K562 (cell line): Measurements from ENCODE around the gene AKAP13. TPM values are rescaled to one million over a fixed set of nuclear protein-coding genes. Genes with fewer than 3 reads are reported as not detected.

ENCODE experiments used
- ATAC-seq: fragments of 200-7000 bp; cut with Tn5 transposase; 3 replicates; pipeline ENCODE4 v1.9.1; 2020; ENCODE audit warnings: moderate library complexity
- BruUV-seq: library from RNA; stranded (reverse); fragments of 400-500 nt; replicated peaks from 2 replicates; lab custom pipeline; 2021; lab: Mats Ljungman, UMichigan
- CTCF ChIA-PET: fragments of 300-600 bp; formaldehyde crosslinking; extraction: SDS; loops from one replicate; lab custom pipeline; 2021; ENCODE audit warnings: low intra/inter-chr PET ratio; lab: Yijun Ruan, JAX
- POLR2A ChIA-PET: fragments of 300-600, 350-650 bp; sonication (Branson Sonifier 250); formaldehyde crosslinking; extraction: SDS; loops from one replicate; lab custom pipeline; 2021; ENCODE audit warnings: antibody characterized with exemption, inconsistent platforms; lab: Yijun Ruan, JAX
- DNase-seq, 4 experiments: peaks; one replicate each; pipeline versions ENCODE4 v3.0.0 to v3.0.0-alpha.2; 2011 to 2018; ENCODE audit warnings: low spot score in 3 of 4, mixed read lengths in 3 of 4; ENCODE audit errors: extremely low read depth in 1 of 4
- FAIRE-seq: peaks from 2 replicates; lab custom pipeline; 2011; peaks lifted over from hg19 to GRCh38; lab: Jason Lieb, UNC
- H2AFZ ChIP-seq: 2 replicates; pipeline ENCODE4 v1.6.0; 2011; ENCODE audit warnings: low read depth, low read length, control low read depth, inconsistent platforms
- H3K27ac ChIP-seq: fragments of 200-600 bp; 3 replicates; pipeline ENCODE4 v1.8.0; 2011; ENCODE audit warnings: low read depth, mild to moderate bottlenecking, control low read depth, inconsistent platforms, low read length, moderate library complexity, mixed read lengths; ENCODE audit errors: extremely low read depth
- H3K27me3 ChIP-seq, 2 experiments: fragments of 300-600 bp in 1 of 2; 2 replicates in 1 of 2; 3 replicates in 1 of 2; pipeline versions ENCODE4 v1.6.0 to v1.8.0; 2011; ENCODE audit warnings: inconsistent platforms in 2 of 2, low read length in 2 of 2, mild to moderate bottlenecking in 1 of 2, mixed read lengths in 1 of 2, moderate library complexity in 1 of 2; ENCODE audit not compliant: control insufficient read depth in 2 of 2, insufficient read depth in 2 of 2
- H3K36me3 ChIP-seq: fragments of 300-600 bp; 3 replicates; pipeline ENCODE4 v1.8.0; 2011; ENCODE audit warnings: mild to moderate bottlenecking, low read length, inconsistent platforms; ENCODE audit not compliant: control insufficient read depth, insufficient read depth
- H3K4me1 ChIP-seq, 2 experiments: fragments of 200-600 bp in 1 of 2; replicated peaks in 1 of 2; 2 replicates in 1 of 2; 3 replicates in 1 of 2; pipeline versions ENCODE4 v1.5.1 to v1.8.0; 2011; ENCODE audit warnings: inconsistent platforms in 2 of 2, low read length in 2 of 2, mild to moderate bottlenecking in 1 of 2, mixed read lengths in 1 of 2, moderate library complexity in 1 of 2; ENCODE audit not compliant: control insufficient read depth in 2 of 2, insufficient read depth in 2 of 2
- H3K4me2 ChIP-seq: 2 replicates; pipeline ENCODE4 v1.6.1; 2011; ENCODE audit warnings: low read length, control low read depth, inconsistent platforms, mixed read lengths; ENCODE audit not compliant: insufficient read depth
- H3K4me3 ChIP-seq: fragments of 200-600 bp; sonication (generic), shearing (Covaris generic); 2 replicates; pipeline ENCODE4 v1.5.1; 2016; ENCODE audit warnings: control low read depth, inconsistent platforms
- H3K79me2 ChIP-seq: fragments of 200-600 bp; 3 replicates; pipeline ENCODE4 v1.8.0; 2011; ENCODE audit warnings: low read length, inconsistent platforms; ENCODE audit not compliant: control insufficient read depth, insufficient read depth
- H3K9ac ChIP-seq, 2 experiments: 2 replicates each; pipeline versions ENCODE4 v1.6.0 to v1.6.1; 2011; ENCODE audit warnings: low read depth in 2 of 2, low read length in 2 of 2, control low read depth in 1 of 2, inconsistent platforms in 1 of 2, mild to moderate bottlenecking in 1 of 2, mixed read lengths in 1 of 2; ENCODE audit not compliant: insufficient read depth in 1 of 2
- H3K9me1 ChIP-seq: one replicate; pipeline ENCODE4 v1.6.0; 2011; ENCODE audit warnings: inconsistent platforms, mild to moderate bottlenecking, low read length, moderate library complexity; ENCODE audit not compliant: control insufficient read depth, insufficient read depth
- H3K9me3 ChIP-seq: replicated peaks from 2 replicates; pipeline ENCODE4 v1.5.1; 2011; ENCODE audit warnings: low read depth, low read length, inconsistent platforms; ENCODE audit not compliant: control insufficient read depth, insufficient read depth
- H4K20me1 ChIP-seq: replicated peaks from 2 replicates; pipeline ENCODE4 v1.6.1; 2011; ENCODE audit warnings: low read length, inconsistent platforms, mixed read lengths; ENCODE audit not compliant: control insufficient read depth, insufficient read depth
- BACH1 ChIP-seq: fragments of 200-800 bp; sonication (Bioruptor generic); IDR thresholded peaks from 2 replicates; pipeline ENCODE4 v1.6.1; 2016; ENCODE audit warnings: missing genetic modification characterization, missing compliant biosample characterization
- BRCA1 ChIP-seq, 2 experiments: fragments of 450-650 bp in 1 of 2; sonication (generic) in 1 of 2; formaldehyde crosslinking in 1 of 2; IDR thresholded peaks; 2 replicates each; pipeline versions ENCODE4 v1.5.0 to v1.6.1; 2017 to 2020; ENCODE audit warnings: mild to moderate bottlenecking in 1 of 2, missing genetic modification reagents in 1 of 2
- CC2D1A ChIP-seq: fragments of 450-650 bp; IDR thresholded peaks from 2 replicates; pipeline ENCODE4 v1.6.1; 2017; ENCODE audit warnings: mild to moderate bottlenecking
- EP400 ChIP-seq: fragments of 450-650 bp; IDR thresholded peaks from 2 replicates; pipeline ENCODE4 v1.6.1; 2017; ENCODE audit warnings: antibody characterized with exemption, mild to moderate bottlenecking, moderate library complexity
- FUS ChIP-seq: fragments of 200-400 bp; formaldehyde crosslinking; optimal IDR thresholded peaks from 2 replicates; pipeline ENCODE3; 2017; ENCODE audit warnings: low read depth, low read length
- GATA2 ChIP-seq: sonication (generic); formaldehyde crosslinking; IDR thresholded peaks from 2 replicates; pipeline ENCODE4 v1.4.0; 2020; ENCODE audit warnings: mild to moderate bottlenecking, missing genetic modification reagents
- KLF6 ChIP-seq: fragments of 250-450 bp; sonication (Bioruptor Pico); IDR thresholded peaks from 2 replicates; pipeline ENCODE4 v1.4.0; 2020; ENCODE audit warnings: mild to moderate bottlenecking, moderate library complexity, borderline replicate concordance
- NFXL1 ChIP-seq: fragments of 450-650 bp; formaldehyde crosslinking; IDR thresholded peaks from 2 replicates; pipeline ENCODE4 v1.4.0; 2021; ENCODE audit warnings: mild to moderate bottlenecking
- NR0B1 ChIP-seq: fragments of 450-650 bp; IDR thresholded peaks from one replicate; pipeline ENCODE4 v1.6.1; 2018; ENCODE audit warnings: mild to moderate bottlenecking, moderate library complexity; ENCODE audit not compliant: partially characterized antibody
- POLR3A ChIP-seq: IDR thresholded peaks from 2 replicates; pipeline ENCODE4 v1.6.1; 2011; ENCODE audit warnings: borderline replicate concordance, mild to moderate bottlenecking, moderate library complexity; ENCODE audit not compliant: insufficient read length, insufficient read depth; ENCODE audit errors: extremely low read depth
- PTBP1 ChIP-seq: fragments of 200-400 bp; formaldehyde crosslinking; IDR thresholded peaks from 2 replicates; pipeline ENCODE4 v1.6.1; 2017; ENCODE audit warnings: low read depth, low read length
- SIN3A ChIP-seq, 2 experiments: fragments of 150-350 bp in 1 of 2; IDR thresholded peaks; 2 replicates each; pipeline ENCODE4 v1.6.1; 2011 to 2016; ENCODE audit warnings: borderline replicate concordance in 2 of 2, low read depth in 2 of 2, low read length in 2 of 2, mild to moderate bottlenecking in 2 of 2, moderate library complexity in 2 of 2; ENCODE audit not compliant: control insufficient read depth in 1 of 2
- TAF7 ChIP-seq: fragments of 450-650 bp; IDR thresholded peaks from 2 replicates; pipeline ENCODE4 v1.6.1; 2016; ENCODE audit warnings: missing genetic modification characterization, missing compliant biosample characterization
- ZC3H8 ChIP-seq: fragments of 450-650 bp; IDR thresholded peaks from 2 replicates; pipeline ENCODE4 v1.6.1; 2017
- ZNF165 ChIP-seq: fragments of 250-450 bp; sonication (Bioruptor Pico); IDR thresholded peaks from 2 replicates; pipeline ENCODE4 v1.4.0; 2020; ENCODE audit warnings: borderline replicate concordance
- ZNF347 ChIP-seq: fragments of 450-650 bp; formaldehyde crosslinking; IDR thresholded peaks from 2 replicates; pipeline ENCODE4 v1.4.0; 2020; ENCODE audit warnings: low read depth, mild to moderate bottlenecking, moderate library complexity
- WGBS: fragments of 100-300 bp; shearing (Covaris generic); methylation state at CpG from one replicate; pipeline ENCODE4 v1.1.6; 2016; ENCODE audit warnings: low coverage, mixed read lengths; ENCODE audit not compliant: insufficient coverage; ENCODE audit errors: missing lambda C conversion rate; 5-methylcytosine and 5-hydroxymethylcytosine counted together
- in situ Hi-C: fragments of 300-500 bp; cut with MboI; formaldehyde crosslinking; loops from 4 replicates; pipeline ENCODE4 v1.15.0; 2018; ENCODE audit warnings: inconsistent platforms, mixed read lengths
- intact Hi-C: fragments of 100-400 bp; cut with micrococcal nuclease; formaldehyde crosslinking; loops from 2 replicates; pipeline ENCODE4 v1.14.2; 2022
- polyA plus RNA-seq, 8 experiments: library from polyadenylated mRNA; depleted of rRNA in 4 of 8; stranded (reverse) in 5 of 8; unstranded in 3 of 8; fragments of >200 nt; fragmentation: Nextera tagmentation in 2 of 8; fragmentation: Illumina TruSeq in 1 of 8; extraction: Ambion mirVana in 2 of 8; extraction: Trizol in 1 of 8; gene quantifications; 2 replicates each; pipeline versions ENCODE4 v1.2.1 to v1.2.3, GENCODE V29; 2011 to 2014; ENCODE audit warnings: inconsistent platforms in 1 of 8, missing spikeins in 1 of 8
- total RNA-seq, 7 experiments: library from RNA; depleted of rRNA in 6 of 7; stranded (reverse); fragments of >200 nt in 6 of 7; fragmentation: Illumina TruSeq in 2 of 7; extraction: Trizol in 2 of 7; gene quantifications; 2 replicates each; pipeline versions ENCODE4 v1.2.1 to v1.2.3, GENCODE V29; 2011 to 2021; ENCODE audit warnings: low replicate concordance in 1 of 7
- TF ChIP-seq, protein P1 (sequence below): fragments of 250-450 bp; sonication (Bioruptor Pico); IDR thresholded peaks from 2 replicates; pipeline ENCODE4 v1.4.0; 2020
- TF ChIP-seq, protein P2 (sequence below): IDR thresholded peaks from 2 replicates; pipeline ENCODE4 v1.6.1; 2011; ENCODE audit warnings: borderline replicate concordance, low read depth, mild to moderate bottlenecking, moderate library complexity, low read length; ENCODE audit not compliant: insufficient read depth, poor library complexity, severe bottlenecking

The AKAP13 gene
- total and polyA plus RNA-seq, 9 of the 15 experiments (the other 6 are each of a cell fraction or from before 2014, with no cell fraction given), result 0.03 to 1.7 (median 0.42) TPM

DNA sequence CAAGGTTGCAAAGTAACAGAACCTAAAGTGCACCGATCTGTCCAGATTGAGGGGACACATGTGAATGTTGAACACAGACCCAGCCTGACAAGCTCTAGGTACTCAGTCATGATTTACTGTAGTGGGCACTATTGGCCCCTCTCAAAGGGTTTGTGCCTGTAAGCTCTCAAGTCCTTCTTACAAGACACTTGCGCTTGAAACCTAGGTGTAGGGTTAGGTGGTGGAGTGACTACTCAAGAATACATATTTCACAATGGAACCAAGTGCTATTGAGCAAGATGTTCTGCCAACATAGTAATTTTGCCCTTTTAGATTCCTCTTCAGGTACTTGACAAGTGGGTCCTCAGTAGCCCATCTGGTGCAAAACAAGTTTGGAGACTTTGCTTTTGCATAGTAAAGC is 169.9 kb downstream of the AKAP13 start:
- H2AFZ ChIP-seq, result no peak overlapping the region
- H3K4me3 ChIP-seq, result no peak overlapping the region
- 8% methylated on average over 2 of the region's 2 CpGs for WGBS
- intact Hi-C loops (no loop called here), in situ Hi-C loops (no loop called here)
- H3K79me2 ChIP-seq, result no peaks in the 10 kb centered on the region
- ChIA-PET POLR2A (no interaction called here), CTCF (no interaction called here)
- no TSS peak for BruUV-seq
- H3K9ac ChIP-seq, result no peak overlapping the region
- no peak for ATAC-seq
- H3K9me1 ChIP-seq, result no peaks in the 10 kb centered on the region
- H3K9me3 ChIP-seq, result no peaks in the 10 kb centered on the region
- no peak for FAIRE-seq
- H3K4me2 ChIP-seq, result no peak overlapping the region
- H3K27ac ChIP-seq, result no peak overlapping the region
- H3K36me3 ChIP-seq, result no peaks in the 10 kb centered on the region
- no peaks in the 10 kb centered on the region for H4K20me1 ChIP-seq
- peaks cover 0 to 4% of the 10 kb centered on the region in 2 experiments; a peak in 1 of 5 replicates for H3K27me3 ChIP-seq
- no peaks in the 10 kb centered on the region for H3K4me1 ChIP-seq
- DNase-seq, result no peak
- TF ChIP-seq ZC3H8 (no peak), FUS (no peak), PTBP1 (no peak), ZNF347 (no peak), CC2D1A (no peak), POLR3A (no peak), NFXL1 (CRISPR knock-in tag) (no peak), EP400 (no peak), BRCA1 (IDR thresholded peaks at IDR 0.05) (no peak), BRCA1 (CRISPR knock-in tag; IDR thresholded peaks at IDR 0.05) (no peak), SIN3A (IDR thresholded peaks at IDR 0.05; ENCODE audit: borderline replicate concordance in 2 of 2, control insufficient read depth in 1 of 2, low read depth in 2 of 2, low read length in 2 of 2) (no peak), GATA2 (CRISPR knock-in tag) (no peak), KLF6 (CRISPR knock-in tag) (no peak), ZNF165 (CRISPR knock-in tag) (no peak), TAF7 (tag) (no peak), NR0B1 (no peak), BACH1 (tag) (no peak)
- TF ChIP-seq, protein P1, sequence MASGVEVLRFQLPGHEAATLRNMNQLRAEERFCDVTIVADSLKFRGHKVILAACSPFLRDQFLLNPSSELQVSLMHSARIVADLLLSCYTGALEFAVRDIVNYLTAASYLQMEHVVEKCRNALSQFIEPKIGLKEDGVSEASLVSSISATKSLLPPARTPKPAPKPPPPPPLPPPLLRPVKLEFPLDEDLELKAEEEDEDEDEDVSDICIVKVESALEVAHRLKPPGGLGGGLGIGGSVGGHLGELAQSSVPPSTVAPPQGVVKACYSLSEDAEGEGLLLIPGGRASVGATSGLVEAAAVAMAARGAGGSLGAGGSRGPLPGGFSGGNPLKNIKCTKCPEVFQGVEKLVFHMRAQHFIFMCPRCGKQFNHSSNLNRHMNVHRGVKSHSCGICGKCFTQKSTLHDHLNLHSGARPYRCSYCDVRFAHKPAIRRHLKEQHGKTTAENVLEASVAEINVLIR, result no peak
- TF ChIP-seq, protein P2, sequence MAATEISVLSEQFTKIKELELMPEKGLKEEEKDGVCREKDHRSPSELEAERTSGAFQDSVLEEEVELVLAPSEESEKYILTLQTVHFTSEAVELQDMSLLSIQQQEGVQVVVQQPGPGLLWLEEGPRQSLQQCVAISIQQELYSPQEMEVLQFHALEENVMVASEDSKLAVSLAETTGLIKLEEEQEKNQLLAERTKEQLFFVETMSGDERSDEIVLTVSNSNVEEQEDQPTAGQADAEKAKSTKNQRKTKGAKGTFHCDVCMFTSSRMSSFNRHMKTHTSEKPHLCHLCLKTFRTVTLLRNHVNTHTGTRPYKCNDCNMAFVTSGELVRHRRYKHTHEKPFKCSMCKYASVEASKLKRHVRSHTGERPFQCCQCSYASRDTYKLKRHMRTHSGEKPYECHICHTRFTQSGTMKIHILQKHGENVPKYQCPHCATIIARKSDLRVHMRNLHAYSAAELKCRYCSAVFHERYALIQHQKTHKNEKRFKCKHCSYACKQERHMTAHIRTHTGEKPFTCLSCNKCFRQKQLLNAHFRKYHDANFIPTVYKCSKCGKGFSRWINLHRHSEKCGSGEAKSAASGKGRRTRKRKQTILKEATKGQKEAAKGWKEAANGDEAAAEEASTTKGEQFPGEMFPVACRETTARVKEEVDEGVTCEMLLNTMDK, result no peak
